ENCODE results near the gene VAMP1. TPM values are rescaled to one million over a fixed set of nuclear protein-coding genes. Genes with fewer than 3 reads are reported as not detected.
"Not testable (repeated sequence)": the region's sequence is repeated elsewhere in the genome, so short reads cannot be mapped to it uniquely, and the experiment has no call there.

Gene VAMP1
- total RNA-seq, 2 experiments from 2014 or later, result 27.7 to 30.2 TPM

GRCh38 chr12:6435961-6436715 is 34.3 kb downstream of the VAMP1 start:
- H3K27ac Mint-ChIP-seq, result no peak overlapping the region
- CTCF ChIA-PET, result interaction anchor here (0.6 to 1.5 kb wide), 4 partner anchors 9 to 608 kb away, joined by 3 to 4 read pairs (median 3); no protein-coding TSS in a partner anchor
- no peaks in the 10 kb centered on the region for H3K27me3 Mint-ChIP-seq
- POLR2A ChIA-PET, result interaction anchor here (2.1 kb wide), 1 partner anchor 16 kb away, joined by 13 read pairs; the partner anchor contains the start of gene TAPBPL
- no peak overlapping the region for H3K4me3 Mint-ChIP-seq
- peaks cover 46% of the 10 kb centered on the region for H3K4me1 Mint-ChIP-seq (ENCODE audit: low read depth)
- H3K36me3 Mint-ChIP-seq, result peaks cover 3% of the 10 kb centered on the region
- no peaks in the 10 kb centered on the region for H3K9me3 Mint-ChIP-seq
- peak; percentile 22 for DNase-seq
- intact Hi-C loops (cut with micrococcal nuclease), result no loop called here

GRCh38 chr12:6434205-6435140 is 36.0 kb downstream of the VAMP1 start:
- Mint-ChIP-seq H3K4me3 (no peak overlapping the region), H3K27ac (peak overlapping the region; percentile 84), H3K36me3 (no peaks in the 10 kb centered on the region), H3K27me3 (no peaks in the 10 kb centered on the region), H3K9me3 (no peaks in the 10 kb centered on the region), H3K4me1 (ENCODE audit: low read depth) (peaks cover 62% of the 10 kb centered on the region)
- peak; percentile 67 for DNase-seq
- ChIA-PET POLR2A (interaction anchor here (1.0 to 2.1 kb wide), 10 partner anchors 9 to 97 kb away, joined by 3 to 13 read pairs (median 4); partner anchors contain the start of genes TAPBPL and VAMP1), CTCF (interaction anchor here (0.6 to 2.0 kb wide), 6 partner anchors 11 to 283 kb away, joined by 3 to 12 read pairs (median 3); partner anchors contain the start of gene VAMP1)
- intact Hi-C loops (cut with micrococcal nuclease), result loop anchor here (1.0 kb wide), 1 partner anchor 17 kb away; no protein-coding TSS in a partner anchor

GRCh38 chr12:6432991-6433390 is 37.5 kb downstream of the VAMP1 start:
- Mint-ChIP-seq H3K4me3 (no peak overlapping the region), H3K27ac (peak overlapping the region; percentile 67), H3K27me3 (no peaks in the 10 kb centered on the region), H3K9me3 (no peaks in the 10 kb centered on the region), H3K4me1 (ENCODE audit: low read depth) (peaks cover 59% of the 10 kb centered on the region), H3K36me3 (no peaks in the 10 kb centered on the region)
- CTCF ChIA-PET, result interaction anchor here (0.7 to 2.1 kb wide), 2 partner anchors 9 to 33 kb away, joined by 3 to 8 read pairs; no protein-coding TSS in a partner anchor
- POLR2A ChIA-PET, result interaction anchor here (1.5 kb wide), 2 partner anchors 28 to 96 kb away, joined by 3 to 4 read pairs; no protein-coding TSS in a partner anchor
- intact Hi-C loops (cut with micrococcal nuclease), result no loop called here
- no peak for DNase-seq

- H3K9me3 Mint-ChIP-seq, result no peaks in the 10 kb centered on the region
- CTCF ChIA-PET, result no interaction called here
- peak overlapping the region; percentile 35 for H3K4me3 Mint-ChIP-seq
- no peaks in the 10 kb centered on the region for H3K27me3 Mint-ChIP-seq
- intact Hi-C loops (cut with micrococcal nuclease), result no loop called here
- peaks cover 2% of the 10 kb centered on the region for H3K36me3 Mint-ChIP-seq
- peaks cover 69% of the 10 kb centered on the region for H3K4me1 Mint-ChIP-seq (ENCODE audit: low read depth)
- POLR2A ChIA-PET, result no interaction called here
- peak; percentile 78 for DNase-seq
- peak overlapping the region; percentile 70 for H3K27ac Mint-ChIP-seq
These were observed 40.1 kb downstream of the VAMP1 start for GRCh38 chr12:6430124-6430989.

- H3K9me3 Mint-ChIP-seq, result no peaks in the 10 kb centered on the region
- peak overlapping the region; percentile 99 for H3K27ac Mint-ChIP-seq
- POLR2A ChIA-PET, result interaction anchor here (1.0 to 6.3 kb wide), 5 partner anchors 24 to 111 kb away, joined by 3 to 80 read pairs (median 35); partner anchors contain the start of genes GAPDH, TAPBPL and VAMP1
- no peak for DNase-seq
- H3K36me3 Mint-ChIP-seq, result peaks cover 2% of the 10 kb centered on the region
- H3K4me1 Mint-ChIP-seq (ENCODE audit: low read depth), result peaks cover 70% of the 10 kb centered on the region
- H3K4me3 Mint-ChIP-seq, result no peak overlapping the region
- peaks cover 2% of the 10 kb centered on the region for H3K27me3 Mint-ChIP-seq
- intact Hi-C loops (cut with micrococcal nuclease), result loop anchor here (5.0 to 10.0 kb wide), 3 partner anchors 179 to 424 kb away; partner anchors contain the start of genes CDCA3, CHD4, USP5 and ZNF384
- CTCF ChIA-PET, result interaction anchor here (2.2 to 7.6 kb wide), 3 partner anchors 16 to 109 kb away, joined by 7 to 288 read pairs (median 12); partner anchors contain the start of gene CD27
These were observed 42.2 kb downstream of the VAMP1 start for GRCh38 chr12:6428326-6428725.

GRCh38 chr12:6427796-6428195 is 42.7 kb downstream of the VAMP1 start:
- Mint-ChIP-seq H3K4me1 (ENCODE audit: low read depth) (peaks cover 68% of the 10 kb centered on the region), H3K27ac (peak overlapping the region; percentile 99), H3K4me3 (peak overlapping the region; percentile 82)
- H3K36me3 Mint-ChIP-seq, DNase-seq, H3K9me3 Mint-ChIP-seq, H3K27me3 Mint-ChIP-seq: not testable (repeated sequence)
- ChIA-PET CTCF (interaction anchor here (1.4 to 7.6 kb wide), 4 partner anchors 16 to 110 kb away, joined by 4 to 288 read pairs (median 10); partner anchors contain the start of genes CD27 and VAMP1), POLR2A (interaction anchor here (1.0 to 6.3 kb wide), 6 partner anchors 16 to 112 kb away, joined by 3 to 80 read pairs (median 30); partner anchors contain the start of genes CD27, GAPDH, TAPBPL and VAMP1)
- intact Hi-C loops (cut with micrococcal nuclease), result loop anchor here (1.0 to 10.0 kb wide), 7 partner anchors 16 to 425 kb away; partner anchors contain the start of genes CDCA3, CHD4, USP5 and ZNF384

- ChIA-PET CTCF (interaction anchor here (1.4 to 7.6 kb wide), 5 partner anchors 17 to 110 kb away, joined by 4 to 288 read pairs (median 12); partner anchors contain the start of genes CD27, TAPBPL and VAMP1), POLR2A (interaction anchor here (1.0 to 6.3 kb wide), 10 partner anchors 17 to 112 kb away, joined by 3 to 80 read pairs (median 10); partner anchors contain the start of genes CD27, GAPDH, TAPBPL and VAMP1)
- H3K4me1 Mint-ChIP-seq (ENCODE audit: low read depth), result peaks cover 65% of the 10 kb centered on the region
- intact Hi-C loops (cut with micrococcal nuclease), result loop anchor here (1.0 to 10.0 kb wide), 7 partner anchors 16 to 425 kb away; partner anchors contain the start of genes CDCA3, CHD4, USP5 and ZNF384
- peaks cover 3% of the 10 kb centered on the region for H3K27me3 Mint-ChIP-seq
- peaks cover 2% of the 10 kb centered on the region for H3K36me3 Mint-ChIP-seq
- no peaks in the 10 kb centered on the region for H3K9me3 Mint-ChIP-seq
- peak overlapping the region; percentile 82 for H3K4me3 Mint-ChIP-seq
- DNase-seq, result peak; percentile 98
- peak overlapping the region; percentile 99 for H3K27ac Mint-ChIP-seq
These were observed 43.4 kb downstream of the VAMP1 start for GRCh38 chr12:6426882-6427671.

- H3K9me3 Mint-ChIP-seq, result no peaks in the 10 kb centered on the region
- CTCF ChIA-PET, result interaction anchor here (0.7 to 7.6 kb wide), 8 partner anchors 18 to 113 kb away, joined by 3 to 288 read pairs (median 16); partner anchors contain the start of genes CD27, TAPBPL and VAMP1
- H3K4me1 Mint-ChIP-seq (ENCODE audit: low read depth), result peaks cover 58% of the 10 kb centered on the region
- peak overlapping the region; percentile 99 for H3K27ac Mint-ChIP-seq
- POLR2A ChIA-PET, result interaction anchor here (0.9 to 6.3 kb wide), 12 partner anchors 9 to 113 kb away, joined by 3 to 80 read pairs (median 8); partner anchors contain the start of genes CD27, GAPDH, MRPL51 and TAPBPL
- H3K36me3 Mint-ChIP-seq, result peaks cover 2% of the 10 kb centered on the region
- peaks cover 3% of the 10 kb centered on the region for H3K27me3 Mint-ChIP-seq
- DNase-seq, result peak; percentile 71
- intact Hi-C loops (cut with micrococcal nuclease), result loop anchor here (5.0 to 10.0 kb wide), 3 partner anchors 181 to 426 kb away; partner anchors contain the start of genes CDCA3, CHD4, USP5 and ZNF384
- H3K4me3 Mint-ChIP-seq, result peak overlapping the region; percentile 28
These were observed 44.6 kb downstream of the VAMP1 start for GRCh38 chr12:6425590-6426531.

- intact Hi-C loops (cut with micrococcal nuclease), result loop anchor here (5.0 to 10.0 kb wide), 3 partner anchors 182 to 427 kb away; partner anchors contain the start of genes CDCA3, CHD4, USP5 and ZNF384
- Mint-ChIP-seq H3K36me3 (peaks cover 2% of the 10 kb centered on the region), H3K4me3 (no peak overlapping the region), H3K27me3 (peaks cover 3% of the 10 kb centered on the region), H3K4me1 (ENCODE audit: low read depth) (peaks cover 48% of the 10 kb centered on the region), H3K27ac (peak overlapping the region; percentile 68), H3K9me3 (no peaks in the 10 kb centered on the region)
- DNase-seq, result no peak
- POLR2A ChIA-PET, result interaction anchor here (1.3 to 6.3 kb wide), 8 partner anchors 19 to 110 kb away, joined by 5 to 80 read pairs (median 18); partner anchors contain the start of genes CD27, GAPDH, MRPL51 and TAPBPL
- CTCF ChIA-PET, result interaction anchor here (0.8 to 7.6 kb wide), 10 partner anchors 15 to 129 kb away, joined by 3 to 288 read pairs (median 9); partner anchors contain the start of genes MRPL51, TAPBPL and VAMP1
These were observed 45.6 kb downstream of the VAMP1 start for GRCh38 chr12:6424866-6425265.
